ENCODE data around the gene CCDC85B. TPM values are rescaled to one million over a fixed set of nuclear protein-coding genes. Genes with fewer than 3 reads are reported as not detected.
"Not testable (repeated sequence)": the region's sequence is repeated elsewhere in the genome, so short reads cannot be mapped to it uniquely, and the experiment has no call there.

CCDC85B gene
- polyA plus RNA-seq, 1 donor from 2014 or later = 28.5 TPM

DNA sequence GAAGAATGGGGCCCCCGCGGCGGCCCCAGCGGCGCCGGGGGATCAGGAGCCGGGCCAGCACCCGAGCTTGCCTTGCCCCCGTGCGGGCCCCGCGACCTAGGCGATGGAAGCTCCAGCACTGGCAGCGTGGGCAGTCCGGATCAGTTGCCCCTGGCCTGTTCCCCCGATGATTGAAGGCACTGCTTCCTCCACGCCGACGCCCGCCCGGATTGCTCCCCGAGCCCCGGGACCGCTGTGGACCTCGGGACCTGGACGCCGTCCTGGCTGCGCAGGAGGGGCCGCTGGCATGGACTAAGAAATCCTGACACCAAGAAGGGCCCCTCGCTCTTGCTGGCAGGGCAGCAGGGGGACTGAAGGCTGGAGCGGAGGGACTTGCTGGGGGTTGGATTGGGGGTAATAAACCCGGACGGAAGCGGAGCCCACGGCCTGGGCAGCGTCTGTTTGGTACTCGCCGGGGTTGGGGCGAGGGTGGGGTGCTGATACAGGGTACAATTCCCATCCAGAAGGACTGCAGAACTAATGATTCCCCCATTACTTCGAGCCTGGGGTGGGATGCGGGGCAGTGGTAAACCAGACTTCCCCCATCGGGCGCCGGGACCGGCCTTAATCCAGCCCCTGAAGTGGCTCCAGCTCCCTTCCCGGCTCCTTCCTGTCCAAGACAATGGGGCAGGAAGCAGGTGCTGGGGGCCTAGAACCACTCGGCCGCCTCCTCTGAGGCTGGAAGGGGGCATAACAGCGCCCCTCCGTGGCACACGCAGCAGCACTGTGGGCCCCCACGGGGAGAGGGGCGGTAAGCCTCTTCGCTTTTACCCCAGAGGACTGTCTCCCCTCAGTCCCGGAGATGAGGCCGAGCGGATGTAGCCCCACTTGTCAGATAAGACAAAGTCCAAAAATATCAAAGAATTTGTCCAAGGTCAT is 1.0 kb downstream of the CCDC85B start:
- Histone ChIP-seq H3K4me3 (ENCODE audit: low read length) (peak overlapping the region; percentile 85), H3K79me2 (replicated peaks; ENCODE audit: insufficient read depth, low read length) (peaks cover 5% of the 10 kb centered on the region), H3K27ac (ENCODE audit: low read length) (peak overlapping the region; percentile 83)

DNA sequence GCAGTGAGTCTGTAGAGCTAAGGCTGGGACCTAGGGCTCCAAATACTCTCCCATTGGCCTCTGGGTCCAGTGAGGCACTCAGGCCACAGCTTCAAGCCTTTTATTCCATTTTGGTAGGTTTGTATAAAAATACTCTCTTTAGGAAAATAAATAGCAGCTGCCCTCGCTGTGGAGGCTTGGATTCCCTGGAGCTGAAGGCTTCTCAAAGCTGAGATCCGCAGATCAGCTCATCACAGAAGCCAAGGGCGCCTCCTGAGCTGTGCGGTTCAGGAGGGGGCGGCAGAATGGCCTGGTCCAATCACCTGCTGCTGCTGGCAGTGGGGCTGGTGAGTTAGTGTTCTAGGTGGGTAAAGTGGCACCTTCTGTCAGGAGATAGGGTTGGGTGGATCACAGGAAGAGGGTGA is 1.7 kb downstream of the CCDC85B start:
- H3F3A ChIP-seq (ENCODE audit: insufficient read depth, low read length, poor library complexity, severe bottlenecking); H3K36me3 ChIP-seq (ENCODE audit: insufficient read depth, low read length); H2AFZ ChIP-seq (ENCODE audit: low read depth, low read length); H3K27ac ChIP-seq (ENCODE audit: low read length); H3K79me2 ChIP-seq (replicated peaks; ENCODE audit: insufficient read depth, low read length); H3K4me2 ChIP-seq (ENCODE audit: low read length); H3K27me3 ChIP-seq (ENCODE audit: insufficient read depth, low read depth, low read length); H3K9me3 ChIP-seq (ENCODE audit: low read length); H3K9me2 ChIP-seq (ENCODE audit: insufficient read depth, low read length); H4K20me1 ChIP-seq (ENCODE audit: insufficient read depth): not testable (repeated sequence)
- Histone ChIP-seq H3K4me3 (ENCODE audit: low read length) (peak overlapping the region; percentile 85), H3K9ac (ENCODE audit: low read length) (peak overlapping the region; percentile 90)

More for the DNA sequence above, 1.0 kb downstream of the CCDC85B start:
- H3F3A ChIP-seq (ENCODE audit: insufficient read depth, low read length, poor library complexity, severe bottlenecking) = peaks cover 4% of the 10 kb centered on the region
- H2AFZ ChIP-seq (ENCODE audit: low read depth, low read length) = no peak overlapping the region
- H3K4me2 ChIP-seq (ENCODE audit: low read length) = peak overlapping the region; percentile 84
- H3K9me3 ChIP-seq (ENCODE audit: low read length) = no peaks in the 10 kb centered on the region
- no peaks in the 10 kb centered on the region for H3K36me3 ChIP-seq (ENCODE audit: insufficient read depth, low read length)
- peak overlapping the region; percentile 90 for H3K9ac ChIP-seq (ENCODE audit: low read length)
- H3K9me2 ChIP-seq (ENCODE audit: insufficient read depth, low read length) = no peaks in the 10 kb centered on the region
- no peaks in the 10 kb centered on the region for H4K20me1 ChIP-seq (ENCODE audit: insufficient read depth)
- TF ChIP-seq, protein P1, sequence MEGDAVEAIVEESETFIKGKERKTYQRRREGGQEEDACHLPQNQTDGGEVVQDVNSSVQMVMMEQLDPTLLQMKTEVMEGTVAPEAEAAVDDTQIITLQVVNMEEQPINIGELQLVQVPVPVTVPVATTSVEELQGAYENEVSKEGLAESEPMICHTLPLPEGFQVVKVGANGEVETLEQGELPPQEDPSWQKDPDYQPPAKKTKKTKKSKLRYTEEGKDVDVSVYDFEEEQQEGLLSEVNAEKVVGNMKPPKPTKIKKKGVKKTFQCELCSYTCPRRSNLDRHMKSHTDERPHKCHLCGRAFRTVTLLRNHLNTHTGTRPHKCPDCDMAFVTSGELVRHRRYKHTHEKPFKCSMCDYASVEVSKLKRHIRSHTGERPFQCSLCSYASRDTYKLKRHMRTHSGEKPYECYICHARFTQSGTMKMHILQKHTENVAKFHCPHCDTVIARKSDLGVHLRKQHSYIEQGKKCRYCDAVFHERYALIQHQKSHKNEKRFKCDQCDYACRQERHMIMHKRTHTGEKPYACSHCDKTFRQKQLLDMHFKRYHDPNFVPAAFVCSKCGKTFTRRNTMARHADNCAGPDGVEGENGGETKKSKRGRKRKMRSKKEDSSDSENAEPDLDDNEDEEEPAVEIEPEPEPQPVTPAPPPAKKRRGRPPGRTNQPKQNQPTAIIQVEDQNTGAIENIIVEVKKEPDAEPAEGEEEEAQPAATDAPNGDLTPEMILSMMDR (IDR thresholded peaks at IDR 0.05; ENCODE audit: poor library complexity, severe bottlenecking) = peak; percentile 51
- TF ChIP-seq EZH2 (IDR thresholded peaks at IDR 0.05; ENCODE audit: borderline replicate concordance, insufficient read depth, low read length, poor library complexity, severe bottlenecking) = no peak
- no peaks in the 10 kb centered on the region for H3K27me3 ChIP-seq (ENCODE audit: insufficient read depth, low read depth, low read length)

DNA sequence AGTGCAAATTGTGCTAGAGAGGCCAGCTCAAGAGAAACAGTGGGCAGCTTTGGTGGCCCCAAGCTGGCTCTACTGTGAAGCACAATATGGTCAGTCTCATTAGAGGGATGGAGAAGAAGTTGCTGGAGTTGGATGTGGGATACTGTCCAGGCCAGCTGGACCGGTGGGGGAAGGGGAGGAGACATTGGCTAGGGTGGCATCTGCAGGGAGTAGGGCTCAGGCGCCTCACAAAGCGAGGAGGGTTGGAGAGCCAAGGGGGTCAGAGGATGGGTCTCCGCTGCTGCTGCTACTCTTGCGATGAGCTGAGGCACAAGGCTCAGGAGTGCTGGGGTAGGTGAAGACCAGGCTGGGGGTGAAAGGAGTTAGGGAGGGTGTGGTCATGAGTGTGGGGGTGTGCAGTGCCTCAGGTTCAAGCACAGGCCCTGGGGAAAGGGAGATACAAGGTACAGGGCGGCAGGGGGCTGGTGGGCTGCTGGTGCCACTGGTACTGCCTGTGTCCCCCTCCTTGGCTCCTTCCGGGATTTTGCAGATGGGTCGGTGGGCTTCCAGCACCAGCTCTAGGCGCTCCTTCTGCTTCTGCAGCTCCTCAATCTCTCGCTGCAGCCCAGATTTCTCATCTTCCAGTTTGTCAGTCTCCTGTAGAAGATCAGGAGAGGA is 2.3 kb downstream of the CCDC85B start:
- H3K79me2 ChIP-seq (replicated peaks; ENCODE audit: insufficient read depth, low read length) = no peaks in the 10 kb centered on the region
- H3K36me3 ChIP-seq (ENCODE audit: insufficient read depth, low read length) = no peaks in the 10 kb centered on the region
- no peak overlapping the region for H3K4me2 ChIP-seq (ENCODE audit: low read length)
- no peak overlapping the region for H2AFZ ChIP-seq (ENCODE audit: low read depth, low read length)
- H3K9me2 ChIP-seq (ENCODE audit: insufficient read depth, low read length) = no peaks in the 10 kb centered on the region
- H3K9me3 ChIP-seq (ENCODE audit: low read length) = no peaks in the 10 kb centered on the region
- H3K27ac ChIP-seq (ENCODE audit: low read length) = no peak overlapping the region
- TF ChIP-seq SMC3 (conservative IDR thresholded peaks at IDR 0.05; ENCODE audit: poor library complexity) = no peak
- H3K4me3 ChIP-seq (ENCODE audit: low read length) = peak overlapping the region; percentile 85
- H4K20me1 ChIP-seq (ENCODE audit: insufficient read depth) = no peaks in the 10 kb centered on the region
- no peak overlapping the region for H3K9ac ChIP-seq (ENCODE audit: low read length)
- peaks cover 5% of the 10 kb centered on the region for H3K27me3 ChIP-seq (ENCODE audit: insufficient read depth, low read depth, low read length)
- peaks cover 4% of the 10 kb centered on the region for H3F3A ChIP-seq (ENCODE audit: insufficient read depth, low read length, poor library complexity, severe bottlenecking)

DNA sequence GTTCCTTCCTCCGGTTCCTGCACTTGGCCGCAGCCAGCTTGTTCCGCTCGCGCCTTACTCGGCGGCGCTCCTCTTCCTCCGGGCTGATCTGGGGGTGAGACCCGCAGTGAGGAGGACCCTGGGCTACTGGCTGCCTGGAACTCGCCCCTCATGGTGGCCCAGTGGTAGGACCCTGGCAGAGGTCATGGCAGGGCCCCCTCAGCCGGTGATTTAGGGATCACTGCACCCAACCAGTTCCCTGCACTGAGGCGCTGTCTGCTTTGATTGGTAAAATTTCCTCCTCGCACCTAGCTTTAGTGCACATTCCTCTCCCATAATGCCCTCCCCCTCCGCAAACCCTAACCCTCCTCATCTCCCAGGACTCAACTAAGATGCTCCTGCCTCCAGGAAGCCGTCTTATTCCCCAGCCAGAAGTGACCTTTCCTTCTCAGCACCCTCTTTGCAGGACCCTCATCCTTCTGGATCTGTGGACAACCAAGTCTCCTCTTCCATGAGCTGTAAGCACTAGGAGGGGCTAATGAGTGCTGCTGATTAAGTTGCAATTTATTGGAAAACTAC is 3.6 kb downstream of the CCDC85B start:
- Histone ChIP-seq H3K9me2 (ENCODE audit: insufficient read depth, low read length) (no peaks in the 10 kb centered on the region), H3K4me3 (ENCODE audit: low read length) (no peak overlapping the region), H3K27ac (ENCODE audit: low read length) (no peak overlapping the region), H3K9ac (ENCODE audit: low read length) (peak overlapping the region; percentile 26), H4K20me1 (ENCODE audit: insufficient read depth) (no peaks in the 10 kb centered on the region), H3K9me3 (ENCODE audit: low read length) (no peaks in the 10 kb centered on the region), H3K79me2 (replicated peaks; ENCODE audit: insufficient read depth, low read length) (no peaks in the 10 kb centered on the region), H3K4me2 (ENCODE audit: low read length) (no peak overlapping the region), H3K36me3 (ENCODE audit: insufficient read depth, low read length) (no peaks in the 10 kb centered on the region), H2AFZ (ENCODE audit: low read depth, low read length) (no peak overlapping the region), H3K27me3 (ENCODE audit: insufficient read depth, low read depth, low read length) (peaks cover 17% of the 10 kb centered on the region), H3F3A (ENCODE audit: insufficient read depth, low read length, poor library complexity, severe bottlenecking) (peaks cover 4% of the 10 kb centered on the region)
- TF ChIP-seq TAF1 (IDR thresholded peaks at IDR 0.05; ENCODE audit: low read depth) (no peak), EZH2 (IDR thresholded peaks at IDR 0.05; ENCODE audit: borderline replicate concordance, insufficient read depth, low read length, poor library complexity, severe bottlenecking) (no peak), EP300 (conservative IDR thresholded peaks at IDR 0.05; ENCODE audit: poor library complexity, severe bottlenecking) (no peak), RAD21 (conservative IDR thresholded peaks at IDR 0.05) (no peak), REST (IDR thresholded peaks at IDR 0.05; ENCODE audit: borderline replicate concordance) (no peak), SMC3 (conservative IDR thresholded peaks at IDR 0.05; ENCODE audit: poor library complexity) (no peak), POLR2AphosphoS5 (IDR thresholded peaks at IDR 0.05) (no peak), MXI1 (conservative IDR thresholded peaks at IDR 0.05; ENCODE audit: poor library complexity, severe bottlenecking) (no peak)

Data from neural cell (in vitro differentiated cells).